Astrocyte (in vitro differentiated cells and primary cell): ENCODE data around the gene COL4A4. TPM values are rescaled to one million over a fixed set of nuclear protein-coding genes. Genes with fewer than 3 reads are reported as not detected.

Experiments used
- DNase-seq: peaks from one replicate; pipeline ENCODE4 v3.0.0-alpha.2; 2010; ENCODE audit warnings: low read depth
- FAIRE-seq: peaks from 2 replicates; lab custom pipeline; 2011; peaks lifted over from hg19 to GRCh38; lab: Jason Lieb, UNC
- H2AFZ ChIP-seq: 2 replicates; pipeline ENCODE4 v1.6.0; 2012; ENCODE audit warnings: low read depth, low read length, inconsistent platforms
- H3K27ac ChIP-seq: 2 replicates; pipeline ENCODE4 v1.5.1; 2011; ENCODE audit warnings: low read depth, low read length, inconsistent platforms
- H3K27me3 ChIP-seq: 2 replicates; pipeline ENCODE4 v1.6.0; 2011; ENCODE audit warnings: low read length, inconsistent platforms; ENCODE audit not compliant: insufficient read depth
- H3K36me3 ChIP-seq: 2 replicates; pipeline ENCODE4 v1.5.1; 2011; ENCODE audit warnings: low read length, inconsistent platforms; ENCODE audit not compliant: insufficient read depth
- H3K4me1 ChIP-seq: 2 replicates; pipeline ENCODE4 v1.5.1; 2011; ENCODE audit warnings: low read length, inconsistent platforms; ENCODE audit not compliant: insufficient read depth
- H3K4me2 ChIP-seq: 2 replicates; pipeline ENCODE4 v1.6.0; 2012; ENCODE audit warnings: low read length, inconsistent platforms
- H3K4me3 ChIP-seq: 2 replicates; pipeline ENCODE4 v1.5.1; 2011; ENCODE audit warnings: low read depth, mild to moderate bottlenecking, low read length, inconsistent platforms; ENCODE audit not compliant: insufficient read depth
- H3K79me2 ChIP-seq: 2 replicates; pipeline ENCODE4 v1.6.0; 2012; ENCODE audit warnings: mild to moderate bottlenecking, low read length, inconsistent platforms; ENCODE audit not compliant: insufficient read depth
- H3K9ac ChIP-seq: 2 replicates; pipeline ENCODE4 v1.6.0; 2012; ENCODE audit warnings: mild to moderate bottlenecking, low read length, inconsistent platforms
- H3K9me3 ChIP-seq: 2 replicates; pipeline ENCODE4 v1.5.1; 2012; ENCODE audit warnings: low read depth, mild to moderate bottlenecking, low read length, inconsistent platforms; ENCODE audit not compliant: insufficient read depth
- H4K20me1 ChIP-seq: 2 replicates; pipeline ENCODE4 v1.6.0; 2012; ENCODE audit warnings: low read length, inconsistent platforms; ENCODE audit not compliant: insufficient read depth
- H3K27ac Mint-ChIP-seq: one replicate; pipeline ENCODE4 v1.8.0; 2021; ENCODE audit warnings: mild to moderate bottlenecking, mixed read lengths; ENCODE audit not compliant: unreplicated experiment
- H3K27me3 Mint-ChIP-seq: one replicate; pipeline ENCODE4 v1.8.0; 2021; ENCODE audit warnings: low read depth, mixed read lengths; ENCODE audit not compliant: unreplicated experiment
- H3K36me3 Mint-ChIP-seq: one replicate; pipeline ENCODE4 v1.8.0; 2021; ENCODE audit warnings: low read depth, mixed read lengths; ENCODE audit not compliant: unreplicated experiment
- H3K4me1 Mint-ChIP-seq: one replicate; pipeline ENCODE4 v1.8.0; 2021; ENCODE audit warnings: low read depth, mixed read lengths; ENCODE audit not compliant: unreplicated experiment
- H3K4me3 Mint-ChIP-seq: one replicate; pipeline ENCODE4 v1.8.0; 2021; ENCODE audit warnings: mild to moderate bottlenecking, moderate library complexity, mixed read lengths; ENCODE audit not compliant: unreplicated experiment
- H3K9me3 Mint-ChIP-seq: one replicate; pipeline ENCODE4 v1.8.0; 2021; ENCODE audit warnings: mild to moderate bottlenecking, mixed read lengths; ENCODE audit not compliant: unreplicated experiment
- EZH2 ChIP-seq: IDR thresholded peaks from 2 replicates; pipeline ENCODE4 v1.6.1; 2012; ENCODE audit warnings: mild to moderate bottlenecking, low read length, inconsistent platforms; ENCODE audit not compliant: insufficient read depth
- total RNA-seq: library from RNA; stranded (reverse); gene quantifications from 2 replicates; pipeline ENCODE4 v1.2.1, GENCODE V29; 2021
- TF ChIP-seq, protein P1 (sequence below): IDR thresholded peaks from 2 replicates; pipeline ENCODE4 v1.5.1; 2011; ENCODE audit warnings: low read depth, mild to moderate bottlenecking, inconsistent platforms, low read length, moderate library complexity; ENCODE audit not compliant: insufficient read depth

The COL4A4 gene
- total RNA-seq, 1 donor from 2014 or later: 0.36 TPM

DNA sequence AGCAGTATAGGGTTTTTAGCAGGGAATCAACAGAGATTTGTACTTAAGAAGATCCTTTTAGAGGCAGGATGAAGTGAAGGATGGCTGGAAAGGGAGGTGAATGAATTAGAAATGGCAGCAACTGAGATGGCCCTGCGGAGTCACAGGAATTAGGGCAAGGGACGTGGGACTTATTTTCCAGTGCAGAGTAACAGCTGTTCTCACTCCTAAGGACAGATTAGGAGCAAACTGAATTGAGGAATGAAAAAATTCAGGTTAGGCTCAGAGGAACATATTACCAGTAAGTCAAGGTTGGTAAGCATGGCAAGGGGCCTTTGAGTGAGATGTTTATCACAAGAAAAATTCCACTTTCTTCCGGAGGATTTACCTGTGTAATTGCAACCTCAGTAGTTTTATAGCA lies 34.9 kb upstream of the COL4A4 start:
- H3K36me3 Mint-ChIP-seq: no peaks in the 10 kb centered on the region
- no peaks in the 10 kb centered on the region for H4K20me1 ChIP-seq
- H3K4me1 ChIP-seq: no peaks in the 10 kb centered on the region
- no peaks in the 10 kb centered on the region for H3K9me3 Mint-ChIP-seq
- no peak overlapping the region for H3K9ac ChIP-seq
- no peaks in the 10 kb centered on the region for H3K79me2 ChIP-seq
- no peaks in the 10 kb centered on the region for H3K36me3 ChIP-seq
- H3K4me3 Mint-ChIP-seq: no peak overlapping the region
- H3K27me3 ChIP-seq: no peaks in the 10 kb centered on the region
- H3K27ac Mint-ChIP-seq: no peak overlapping the region
- no peaks in the 10 kb centered on the region for H3K4me1 Mint-ChIP-seq
- no peak for DNase-seq
- FAIRE-seq: no peak
- no peak overlapping the region for H2AFZ ChIP-seq
- no peak overlapping the region for H3K27ac ChIP-seq
- H3K4me2 ChIP-seq: no peak overlapping the region
- TF ChIP-seq EZH2: no peak
- TF ChIP-seq, protein P1, sequence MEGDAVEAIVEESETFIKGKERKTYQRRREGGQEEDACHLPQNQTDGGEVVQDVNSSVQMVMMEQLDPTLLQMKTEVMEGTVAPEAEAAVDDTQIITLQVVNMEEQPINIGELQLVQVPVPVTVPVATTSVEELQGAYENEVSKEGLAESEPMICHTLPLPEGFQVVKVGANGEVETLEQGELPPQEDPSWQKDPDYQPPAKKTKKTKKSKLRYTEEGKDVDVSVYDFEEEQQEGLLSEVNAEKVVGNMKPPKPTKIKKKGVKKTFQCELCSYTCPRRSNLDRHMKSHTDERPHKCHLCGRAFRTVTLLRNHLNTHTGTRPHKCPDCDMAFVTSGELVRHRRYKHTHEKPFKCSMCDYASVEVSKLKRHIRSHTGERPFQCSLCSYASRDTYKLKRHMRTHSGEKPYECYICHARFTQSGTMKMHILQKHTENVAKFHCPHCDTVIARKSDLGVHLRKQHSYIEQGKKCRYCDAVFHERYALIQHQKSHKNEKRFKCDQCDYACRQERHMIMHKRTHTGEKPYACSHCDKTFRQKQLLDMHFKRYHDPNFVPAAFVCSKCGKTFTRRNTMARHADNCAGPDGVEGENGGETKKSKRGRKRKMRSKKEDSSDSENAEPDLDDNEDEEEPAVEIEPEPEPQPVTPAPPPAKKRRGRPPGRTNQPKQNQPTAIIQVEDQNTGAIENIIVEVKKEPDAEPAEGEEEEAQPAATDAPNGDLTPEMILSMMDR: no peak
- H3K4me3 ChIP-seq: no peak overlapping the region
- no peaks in the 10 kb centered on the region for H3K27me3 Mint-ChIP-seq
- no peaks in the 10 kb centered on the region for H3K9me3 ChIP-seq

DNA sequence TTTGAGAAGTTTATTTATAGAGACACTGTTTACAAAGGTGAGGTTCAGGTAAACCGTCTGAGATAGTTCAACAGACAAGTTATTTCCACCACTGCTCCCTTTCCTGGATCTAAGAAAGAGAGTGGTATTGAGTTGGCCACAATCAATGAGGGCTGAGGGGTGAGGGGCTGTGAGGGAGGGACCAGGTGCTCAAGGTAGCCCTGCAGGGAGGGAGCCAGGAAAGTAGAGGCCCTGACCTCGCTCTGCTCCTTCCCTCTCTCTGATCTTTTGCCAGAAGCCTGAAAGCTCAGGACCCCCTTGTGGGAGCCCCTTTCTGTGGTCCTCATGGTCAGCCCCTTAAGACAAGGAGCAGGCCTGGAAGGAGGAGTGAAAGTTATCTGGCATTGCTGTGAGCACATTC lies 30.2 kb upstream of the COL4A4 start:
- TF ChIP-seq, protein P1: no peak
- no peak for TF ChIP-seq EZH2
- peaks cover 4% of the 10 kb centered on the region for H3K4me1 ChIP-seq
- FAIRE-seq (no peak), DNase-seq (no peak)
- Mint-ChIP-seq H3K36me3 (no peaks in the 10 kb centered on the region), H3K27me3 (no peaks in the 10 kb centered on the region), H3K4me1 (peaks cover 8% of the 10 kb centered on the region), H3K4me3 (no peak overlapping the region), H3K27ac (no peak overlapping the region), H3K9me3 (no peaks in the 10 kb centered on the region)
- H4K20me1 ChIP-seq: no peaks in the 10 kb centered on the region
- no peaks in the 10 kb centered on the region for H3K27me3 ChIP-seq
- H3K79me2 ChIP-seq: no peaks in the 10 kb centered on the region
- H3K9me3 ChIP-seq: no peaks in the 10 kb centered on the region
- no peak overlapping the region for H3K4me2 ChIP-seq
- H3K4me3 ChIP-seq: no peak overlapping the region
- no peak overlapping the region for H3K9ac ChIP-seq
- no peaks in the 10 kb centered on the region for H3K36me3 ChIP-seq
- no peak overlapping the region for H2AFZ ChIP-seq
- no peak overlapping the region for H3K27ac ChIP-seq

DNA sequence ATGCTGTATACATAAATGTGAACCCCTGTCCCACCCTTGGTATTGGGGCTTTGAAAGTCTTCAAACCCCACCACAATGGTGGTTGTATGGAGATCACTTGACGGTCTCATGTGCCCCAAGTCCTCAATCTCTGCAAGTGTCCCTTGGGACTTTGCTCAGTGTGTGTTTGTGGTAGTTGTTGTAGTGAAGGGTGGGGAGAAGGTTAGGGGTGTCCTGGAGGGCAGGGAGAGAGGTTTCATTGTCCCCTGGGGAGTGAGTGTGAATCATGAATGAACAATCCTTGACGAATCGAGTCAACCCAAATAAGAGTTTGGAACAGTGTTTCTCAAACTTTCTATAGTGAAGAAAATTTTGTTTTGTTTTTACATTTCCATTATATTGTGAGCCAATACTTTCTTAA lies 28.5 kb upstream of the COL4A4 start:
- Histone ChIP-seq H3K79me2 (no peaks in the 10 kb centered on the region), H3K9ac (no peak overlapping the region), H3K27ac (no peak overlapping the region), H3K9me3 (no peaks in the 10 kb centered on the region), H4K20me1 (no peaks in the 10 kb centered on the region), H3K4me3 (no peak overlapping the region), H3K4me2 (peak overlapping the region; percentile 41), H3K27me3 (no peaks in the 10 kb centered on the region), H3K4me1 (peaks cover 9% of the 10 kb centered on the region), H2AFZ (no peak overlapping the region), H3K36me3 (no peaks in the 10 kb centered on the region)
- H3K27ac Mint-ChIP-seq: no peak overlapping the region
- TF ChIP-seq, protein P1: no peak
- TF ChIP-seq EZH2: no peak
- H3K27me3 Mint-ChIP-seq: no peaks in the 10 kb centered on the region
- H3K36me3 Mint-ChIP-seq: no peaks in the 10 kb centered on the region
- peaks cover 24% of the 10 kb centered on the region for H3K4me1 Mint-ChIP-seq
- no peaks in the 10 kb centered on the region for H3K9me3 Mint-ChIP-seq
- no peak overlapping the region for H3K4me3 Mint-ChIP-seq
- FAIRE-seq: no peak
- no peak for DNase-seq
